NCI-H2081 treated with DMSO at 0.1 percent for 48 hours (cell line): ENCODE measurements around the gene MGAT4A.
"Not testable (repeated sequence)": the region's sequence is repeated elsewhere in the genome, so short reads cannot be mapped to it uniquely, and the experiment has no call there.

ENCODE experiments used
- DNase-seq: peaks from one replicate; lab custom pipeline; 2025; lab: John Stamatoyannopoulos, UW

MGAT4A gene

GRCh38 chr2:98607104-98607503 is 123.8 kb downstream of the MGAT4A start:
- DNase-seq: no peak

GRCh38 chr2:98606431-98606830 is 124.5 kb downstream of the MGAT4A start:
- DNase-seq: no peak

GRCh38 chr2:98605076-98605475 is 125.9 kb downstream of the MGAT4A start:
- DNase-seq: no peak

- no peak for DNase-seq
Observed at GRCh38 chr2:98604547-98604946, 126.4 kb downstream of the MGAT4A start.

- DNase-seq: no peak
Observed at GRCh38 chr2:98601532-98602132, 129.3 kb downstream of the MGAT4A start.

GRCh38 chr2:98598781-98599428 is 132.0 kb downstream of the MGAT4A start:
- DNase-seq: no peak

GRCh38 chr2:98594665-98595064 is 136.3 kb downstream of the MGAT4A start:
- DNase-seq: not testable (repeated sequence)

GRCh38 chr2:98592565-98592964 is 138.4 kb downstream of the MGAT4A start:
- DNase-seq: no peak

GRCh38 chr2:98589489-98589888 is 141.4 kb downstream of the MGAT4A start:
- DNase-seq: no peak

GRCh38 chr2:98588880-98589431 is 142.0 kb downstream of the MGAT4A start:
- DNase-seq: no peak

- DNase-seq: no peak
Observed at GRCh38 chr2:98586551-98587140, 144.3 kb downstream of the MGAT4A start.

- DNase-seq: no peak
Observed at GRCh38 chr2:98585386-98585785, 145.5 kb downstream of the MGAT4A start.

GRCh38 chr2:98583816-98584618 is 146.9 kb downstream of the MGAT4A start:
- DNase-seq: no peak

- no peak for DNase-seq
Observed at GRCh38 chr2:98583276-98583675, 147.7 kb downstream of the MGAT4A start.

GRCh38 chr2:98582523-98582922 is 148.4 kb downstream of the MGAT4A start:
- DNase-seq: no peak

GRCh38 chr2:98580656-98581284 is 150.2 kb downstream of the MGAT4A start:
- no peak for DNase-seq

GRCh38 chr2:98579926-98580325 is 151.0 kb downstream of the MGAT4A start:
- no peak for DNase-seq

GRCh38 chr2:98578231-98578630 is 152.7 kb downstream of the MGAT4A start:
- DNase-seq: no peak

GRCh38 chr2:98577313-98577712 is 153.6 kb downstream of the MGAT4A start:
- DNase-seq: no peak

- DNase-seq: no peak
Observed at GRCh38 chr2:98576666-98577312, 154.1 kb downstream of the MGAT4A start.

- no peak for DNase-seq
Observed at GRCh38 chr2:98573426-98573825, 157.5 kb downstream of the MGAT4A start.
